GM21528 (cell line): ENCODE data around the gene NLRP2B.
"Not testable (repeated sequence)": the region's sequence is repeated elsewhere in the genome, so short reads cannot be mapped to it uniquely, and the experiment has no call there.

Experiments used
- ATAC-seq: cut with Tn5 transposase; IDR thresholded peaks from one replicate; pipeline ENCODE4 v1.9.1; 2021; ENCODE audit warnings: mild to moderate bottlenecking, moderate library complexity; ENCODE audit not compliant: unreplicated experiment, low FRiP score

The NLRP2B gene

GRCh38 chrX:57680160-57680559, at the start of gene NLRP2B:
NLRP2B (minus strand) TSS chrX:57680260.
- ATAC-seq = no peak

- ATAC-seq = not testable (repeated sequence)
Observed at GRCh38 chrX:57725995-57726394, 45.9 kb upstream of the NLRP2B start.

GRCh38 chrX:57681341-57681740, 1.3 kb upstream of the NLRP2B start:
- no peak for ATAC-seq

- no peak for ATAC-seq
Observed at GRCh38 chrX:57678686-57679428, 1.2 kb downstream of the NLRP2B start.

GRCh38 chrX:57677132-57677858, 2.8 kb downstream of the NLRP2B start:
- no peak for ATAC-seq

GRCh38 chrX:57675320-57675719, 4.7 kb downstream of the NLRP2B start:
- ATAC-seq = no peak

GRCh38 chrX:57674861-57675260, 5.2 kb downstream of the NLRP2B start:
- no peak for ATAC-seq

GRCh38 chrX:57669961-57670360, 10.1 kb downstream of the NLRP2B start:
- no peak for ATAC-seq

GRCh38 chrX:57667010-57667409, 13.1 kb downstream of the NLRP2B start:
- no peak for ATAC-seq

GRCh38 chrX:57655065-57655464, 25.0 kb downstream of the NLRP2B start:
- no peak for ATAC-seq

- ATAC-seq = no peak
Observed at GRCh38 chrX:57652705-57653104, 27.4 kb downstream of the NLRP2B start.

- ATAC-seq = no peak
Observed at GRCh38 chrX:57651169-57651919, 28.7 kb downstream of the NLRP2B start.

GRCh38 chrX:57647020-57647419, 33.0 kb downstream of the NLRP2B start:
- ATAC-seq = no peak

GRCh38 chrX:57643698-57644097, 36.4 kb downstream of the NLRP2B start:
- ATAC-seq = no peak

- ATAC-seq = no peak
Observed at GRCh38 chrX:57641338-57641737, 38.7 kb downstream of the NLRP2B start.

GRCh38 chrX:57640674-57641016, 39.4 kb downstream of the NLRP2B start:
- ATAC-seq = no peak

- not testable (repeated sequence) for ATAC-seq
Observed at GRCh38 chrX:57629438-57629837, 50.6 kb downstream of the NLRP2B start.
